Measurements from ENCODE around the gene S100A11. TPM values are rescaled to one million over a fixed set of nuclear protein-coding genes. Genes with fewer than 3 reads are reported as not detected.

S100A11 gene
- total RNA-seq, 1 donor from 2014 or later, result 358 TPM

DNA sequence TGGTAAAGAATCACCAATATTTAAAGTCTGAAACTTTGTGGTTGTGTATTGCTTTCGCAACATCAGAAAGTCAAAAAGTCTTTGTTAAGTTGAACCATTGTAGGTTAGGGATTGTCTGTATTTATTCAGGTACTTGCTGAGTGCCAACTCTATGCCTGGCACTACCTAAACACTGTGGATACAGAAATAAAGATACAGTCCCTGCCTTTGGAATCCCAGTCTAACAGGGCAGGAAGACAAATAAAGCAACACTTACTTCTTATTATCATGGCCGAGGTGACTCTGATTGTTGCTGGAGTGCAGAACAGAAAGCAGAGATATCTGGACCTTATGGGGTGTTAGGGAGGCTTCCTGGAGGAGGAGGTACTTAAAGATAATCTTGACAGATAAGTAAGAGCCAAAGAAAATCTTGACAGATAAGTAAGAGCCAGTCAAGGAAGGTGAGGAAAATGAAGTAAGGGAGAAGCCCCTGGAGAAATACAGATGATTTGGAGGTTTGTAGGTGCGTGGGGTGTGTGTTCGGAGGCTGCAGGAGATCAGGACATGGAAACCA is 31.4 kb downstream of the S100A11 start:
- Mint-ChIP-seq H3K4me3 (no peak overlapping the region), H3K27ac (no peak overlapping the region), H3K4me1 (peaks cover 6% of the 10 kb centered on the region), H3K27me3 (ENCODE audit: low read depth) (peaks cover 15% of the 10 kb centered on the region), H3K36me3 (no peaks in the 10 kb centered on the region), H3K9me3 (no peaks in the 10 kb centered on the region)
- TF ChIP-seq, protein P1, sequence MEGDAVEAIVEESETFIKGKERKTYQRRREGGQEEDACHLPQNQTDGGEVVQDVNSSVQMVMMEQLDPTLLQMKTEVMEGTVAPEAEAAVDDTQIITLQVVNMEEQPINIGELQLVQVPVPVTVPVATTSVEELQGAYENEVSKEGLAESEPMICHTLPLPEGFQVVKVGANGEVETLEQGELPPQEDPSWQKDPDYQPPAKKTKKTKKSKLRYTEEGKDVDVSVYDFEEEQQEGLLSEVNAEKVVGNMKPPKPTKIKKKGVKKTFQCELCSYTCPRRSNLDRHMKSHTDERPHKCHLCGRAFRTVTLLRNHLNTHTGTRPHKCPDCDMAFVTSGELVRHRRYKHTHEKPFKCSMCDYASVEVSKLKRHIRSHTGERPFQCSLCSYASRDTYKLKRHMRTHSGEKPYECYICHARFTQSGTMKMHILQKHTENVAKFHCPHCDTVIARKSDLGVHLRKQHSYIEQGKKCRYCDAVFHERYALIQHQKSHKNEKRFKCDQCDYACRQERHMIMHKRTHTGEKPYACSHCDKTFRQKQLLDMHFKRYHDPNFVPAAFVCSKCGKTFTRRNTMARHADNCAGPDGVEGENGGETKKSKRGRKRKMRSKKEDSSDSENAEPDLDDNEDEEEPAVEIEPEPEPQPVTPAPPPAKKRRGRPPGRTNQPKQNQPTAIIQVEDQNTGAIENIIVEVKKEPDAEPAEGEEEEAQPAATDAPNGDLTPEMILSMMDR (IDR thresholded peaks at IDR 0.05; ENCODE audit: unreplicated experiment), result no peak
- no peak for DNase-seq (ENCODE audit: low spot score in 2 of 2, unreplicated experiment in 2 of 2)

DNA sequence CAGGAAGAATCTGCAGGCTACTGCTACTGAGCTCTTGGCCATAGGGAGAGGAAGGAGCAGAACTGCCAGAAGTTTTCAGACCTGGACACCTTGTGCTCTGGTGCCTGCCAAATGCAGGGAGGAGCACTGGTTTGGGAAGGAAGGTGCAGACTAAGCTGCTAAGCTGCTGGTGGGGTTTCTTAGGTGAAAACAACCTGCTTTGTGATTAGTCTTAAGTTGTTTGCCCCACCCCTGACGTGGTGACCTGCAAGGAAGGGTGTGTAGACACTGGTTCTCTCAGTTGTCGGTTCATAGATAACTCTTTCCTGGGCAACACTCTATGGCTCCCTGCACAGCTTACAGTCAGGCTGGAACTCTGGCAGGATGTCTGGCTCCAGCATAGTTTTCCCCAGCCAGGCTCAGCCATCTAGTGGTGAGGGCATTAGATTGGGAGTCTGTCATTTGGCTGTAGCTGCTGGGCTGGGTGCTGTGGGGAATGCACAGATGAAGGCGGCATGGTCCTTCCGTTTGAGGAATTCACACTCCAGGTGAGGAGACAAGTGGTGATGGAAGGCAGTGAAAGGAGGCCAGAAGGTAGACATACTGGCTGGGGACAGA is 32.9 kb downstream of the S100A11 start:
- Mint-ChIP-seq H3K27ac (no peak overlapping the region), H3K4me3 (no peak overlapping the region), H3K9me3 (no peaks in the 10 kb centered on the region), H3K36me3 (no peaks in the 10 kb centered on the region), H3K27me3 (ENCODE audit: low read depth) (peaks cover 19% of the 10 kb centered on the region), H3K4me1 (peaks cover 6% of the 10 kb centered on the region)
- TF ChIP-seq, protein P1 (IDR thresholded peaks at IDR 0.05; ENCODE audit: unreplicated experiment), result no peak
- DNase-seq (ENCODE audit: low spot score in 2 of 2, unreplicated experiment in 2 of 2), result no peak

DNA sequence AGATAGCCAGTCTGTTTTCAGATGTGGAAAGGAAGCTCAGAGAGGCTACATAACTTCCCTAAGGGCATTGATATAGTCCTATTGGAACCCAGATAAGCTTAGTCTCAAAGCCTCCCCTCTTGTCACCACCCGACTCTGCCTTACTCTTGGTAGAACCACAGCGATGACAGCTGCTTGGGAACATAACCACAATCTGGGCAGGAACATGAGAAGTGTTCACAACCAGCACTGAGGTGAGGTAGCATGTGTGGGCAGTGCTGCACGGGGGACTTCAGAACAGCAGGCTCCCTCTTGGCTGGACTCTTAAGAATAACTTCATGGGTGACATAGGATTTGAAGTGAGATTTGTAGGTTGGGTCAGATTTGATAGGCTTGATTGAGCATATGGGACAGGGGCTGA is 33.8 kb downstream of the S100A11 start:
- TF ChIP-seq, protein P1 (IDR thresholded peaks at IDR 0.05; ENCODE audit: unreplicated experiment), result no peak
- peaks cover 6% of the 10 kb centered on the region for H3K4me1 Mint-ChIP-seq
- no peaks in the 10 kb centered on the region for H3K9me3 Mint-ChIP-seq
- H3K36me3 Mint-ChIP-seq, result no peaks in the 10 kb centered on the region
- no peak overlapping the region for H3K4me3 Mint-ChIP-seq
- peaks cover 19% of the 10 kb centered on the region for H3K27me3 Mint-ChIP-seq (ENCODE audit: low read depth)
- DNase-seq (ENCODE audit: low spot score in 2 of 2, unreplicated experiment in 2 of 2), result no peak
- no peak overlapping the region for H3K27ac Mint-ChIP-seq

DNA sequence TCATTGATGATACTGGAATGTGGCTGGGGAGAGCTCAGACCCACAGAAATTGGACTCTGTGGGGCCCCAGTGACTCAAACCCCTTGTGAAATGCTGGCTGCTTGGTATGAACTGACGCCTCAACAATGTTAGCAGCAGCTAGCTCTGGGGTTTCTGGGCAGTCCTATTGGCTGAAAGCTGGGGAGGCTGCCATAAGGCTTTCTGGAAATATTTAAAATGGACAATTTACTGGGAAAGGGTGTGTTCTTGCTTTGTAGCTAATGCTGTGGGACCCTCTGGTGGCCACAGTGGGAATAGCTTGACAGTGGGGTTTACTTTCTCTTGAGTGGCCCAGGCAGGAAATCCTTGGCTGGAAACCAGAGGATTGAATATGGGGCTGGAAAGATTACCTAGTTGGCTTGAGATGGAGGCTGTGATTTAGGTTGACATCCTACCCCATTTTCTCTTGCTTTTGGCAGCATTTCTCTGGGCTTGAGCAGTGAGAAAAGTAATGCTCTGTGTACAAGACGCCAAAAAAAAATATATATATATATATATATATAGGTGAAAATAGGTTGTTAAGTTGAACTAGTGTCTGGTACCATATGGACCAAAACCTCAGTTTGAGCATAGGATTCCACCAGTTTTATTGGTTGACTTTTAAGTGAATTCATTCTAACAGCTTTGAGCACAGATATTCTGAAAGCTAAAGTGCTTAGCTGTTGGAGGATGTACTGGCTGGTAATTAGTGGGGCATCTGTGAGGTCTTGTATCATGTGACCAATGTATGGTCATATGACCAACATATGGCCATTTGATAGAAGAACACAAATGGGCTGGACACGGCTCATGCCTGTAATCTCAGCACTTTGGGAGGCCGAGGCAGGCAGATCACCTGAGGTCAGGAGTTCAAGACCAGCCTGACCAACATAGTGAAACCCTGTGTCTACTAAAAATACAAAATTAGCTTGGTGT is 34.9 kb downstream of the S100A11 start:
- Mint-ChIP-seq H3K4me1 (peaks cover 6% of the 10 kb centered on the region), H3K4me3 (no peak overlapping the region)

DNA sequence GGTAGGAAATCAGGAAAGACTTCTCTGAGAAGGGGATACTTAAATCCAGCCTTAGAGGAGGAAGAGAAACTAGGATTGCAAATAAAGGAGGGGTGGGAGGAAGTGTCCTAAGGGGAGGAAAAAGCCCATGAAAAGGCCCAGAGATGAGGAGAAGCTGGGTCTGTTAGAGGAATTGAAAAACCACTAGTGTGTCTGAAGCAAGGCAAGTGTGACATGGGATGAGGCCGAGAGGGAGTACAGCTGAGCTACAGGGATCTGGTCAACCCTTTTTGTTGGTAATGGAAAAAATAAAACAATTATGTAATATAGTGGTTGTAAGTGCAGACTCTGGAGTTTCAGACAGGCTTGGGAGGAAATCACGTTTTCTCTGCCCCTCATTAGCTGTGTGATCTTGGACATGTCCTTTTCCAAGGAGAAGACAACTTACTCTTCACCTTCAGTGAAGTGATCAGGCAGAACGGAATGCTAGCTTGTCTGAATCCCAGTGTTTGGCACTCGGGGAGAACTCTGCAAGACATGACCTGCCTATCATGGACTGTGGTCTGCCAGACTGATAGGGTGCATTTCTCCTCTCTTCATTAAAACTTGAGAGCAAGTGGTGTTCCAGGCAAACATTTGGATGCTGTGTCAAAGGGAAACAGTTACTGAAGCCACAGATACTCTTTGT is 35.7 kb downstream of the S100A11 start:
- Mint-ChIP-seq H3K27me3 (ENCODE audit: low read depth) (peaks cover 19% of the 10 kb centered on the region), H3K27ac (no peak overlapping the region), H3K4me3 (no peak overlapping the region), H3K4me1 (peaks cover 6% of the 10 kb centered on the region), H3K9me3 (no peaks in the 10 kb centered on the region), H3K36me3 (no peaks in the 10 kb centered on the region)
- TF ChIP-seq, protein P1 (IDR thresholded peaks at IDR 0.05; ENCODE audit: unreplicated experiment), result no peak
- DNase-seq (ENCODE audit: low spot score in 2 of 2, unreplicated experiment in 2 of 2), result no peak

More for the DNA sequence above, 34.9 kb downstream of the S100A11 start:
- Mint-ChIP-seq H3K9me3 (no peaks in the 10 kb centered on the region), H3K27me3 (ENCODE audit: low read depth) (peaks cover 19% of the 10 kb centered on the region), H3K36me3 (no peaks in the 10 kb centered on the region), H3K27ac (no peak overlapping the region)
- TF ChIP-seq, protein P1 (IDR thresholded peaks at IDR 0.05; ENCODE audit: unreplicated experiment), result peak; percentile 95
- peak; percentile 67 to 88 for DNase-seq (ENCODE audit: low spot score in 2 of 2, unreplicated experiment in 2 of 2)

Data from mesothelial cell of epicardium (in vitro differentiated cells).